ENCODE results near the gene TXNRD2.

- TF ChIP-seq CTCF (IDR thresholded peaks at IDR 0.05) (no peak), POLR2A (IDR thresholded peaks at IDR 0.05) (no peak)
Measured at GRCh38 chr22:19931514-19931913, 10.1 kb downstream of the TXNRD2 start.
